ENCODE data around the gene SHPK.
"Not testable (repeated sequence)": the region's sequence is repeated elsewhere in the genome, so short reads cannot be mapped to it uniquely, and the experiment has no call there.

The SHPK gene

DNA sequence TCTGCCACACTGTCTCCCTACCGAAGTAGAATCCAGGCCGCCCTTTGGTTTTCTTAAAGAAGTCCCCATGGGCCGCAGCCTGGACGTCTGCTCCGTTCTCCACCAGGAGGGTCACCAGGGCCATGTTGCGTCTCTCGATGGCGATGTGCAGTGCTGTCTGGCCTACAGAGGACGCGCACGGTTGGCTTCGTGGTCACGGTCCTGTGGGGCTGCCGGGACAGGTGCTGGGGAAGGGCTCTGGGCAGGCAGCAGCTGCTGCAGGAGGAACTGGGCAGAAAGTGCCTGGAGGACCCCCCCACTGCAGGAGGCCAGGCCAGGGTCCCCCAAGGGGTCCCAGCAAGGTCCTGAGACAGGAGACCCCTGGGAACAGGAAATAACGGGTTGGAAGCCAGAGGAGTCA lies 45.8 kb downstream of the SHPK start:
- H3K4me3 Mint-ChIP-seq, result no peak overlapping the region
- peaks cover 25% of the 10 kb centered on the region for H3K36me3 Mint-ChIP-seq (ENCODE audit: low read depth)
- TF ChIP-seq, protein P1, sequence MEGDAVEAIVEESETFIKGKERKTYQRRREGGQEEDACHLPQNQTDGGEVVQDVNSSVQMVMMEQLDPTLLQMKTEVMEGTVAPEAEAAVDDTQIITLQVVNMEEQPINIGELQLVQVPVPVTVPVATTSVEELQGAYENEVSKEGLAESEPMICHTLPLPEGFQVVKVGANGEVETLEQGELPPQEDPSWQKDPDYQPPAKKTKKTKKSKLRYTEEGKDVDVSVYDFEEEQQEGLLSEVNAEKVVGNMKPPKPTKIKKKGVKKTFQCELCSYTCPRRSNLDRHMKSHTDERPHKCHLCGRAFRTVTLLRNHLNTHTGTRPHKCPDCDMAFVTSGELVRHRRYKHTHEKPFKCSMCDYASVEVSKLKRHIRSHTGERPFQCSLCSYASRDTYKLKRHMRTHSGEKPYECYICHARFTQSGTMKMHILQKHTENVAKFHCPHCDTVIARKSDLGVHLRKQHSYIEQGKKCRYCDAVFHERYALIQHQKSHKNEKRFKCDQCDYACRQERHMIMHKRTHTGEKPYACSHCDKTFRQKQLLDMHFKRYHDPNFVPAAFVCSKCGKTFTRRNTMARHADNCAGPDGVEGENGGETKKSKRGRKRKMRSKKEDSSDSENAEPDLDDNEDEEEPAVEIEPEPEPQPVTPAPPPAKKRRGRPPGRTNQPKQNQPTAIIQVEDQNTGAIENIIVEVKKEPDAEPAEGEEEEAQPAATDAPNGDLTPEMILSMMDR (IDR thresholded peaks at IDR 0.05), result no peak
- peaks cover 13% of the 10 kb centered on the region for H3K4me1 Mint-ChIP-seq
- peak overlapping the region; percentile 77 for H3K27ac Mint-ChIP-seq
- DNase-seq, result peak; percentile 15
- H3K9me3 Mint-ChIP-seq, result no peaks in the 10 kb centered on the region
- no peaks in the 10 kb centered on the region for H3K27me3 Mint-ChIP-seq (ENCODE audit: low read depth, poor library complexity)

DNA sequence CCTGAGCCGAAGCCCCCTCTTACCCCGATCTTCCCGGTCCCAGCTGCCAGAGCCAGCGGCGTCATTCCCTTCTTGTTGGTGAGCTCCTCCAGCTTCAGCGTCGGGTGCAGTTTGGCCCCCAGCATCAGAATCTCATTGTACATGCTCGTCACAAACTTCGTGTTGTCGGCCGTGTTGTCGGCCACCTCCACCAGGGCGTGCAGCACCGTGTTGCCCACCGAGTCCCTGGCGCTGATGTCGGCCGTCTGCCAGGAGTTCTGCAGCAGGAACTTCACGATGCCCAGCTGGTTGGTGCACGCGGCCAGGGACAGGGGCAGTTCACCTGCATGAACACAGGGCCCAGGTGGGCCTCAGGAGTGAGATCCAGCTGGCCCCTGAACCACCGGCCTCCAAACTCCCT lies 46.3 kb downstream of the SHPK start:
- Mint-ChIP-seq H3K36me3 (ENCODE audit: low read depth) (peaks cover 27% of the 10 kb centered on the region), H3K4me3 (no peak overlapping the region), H3K27me3 (ENCODE audit: low read depth, poor library complexity) (no peaks in the 10 kb centered on the region), H3K9me3 (no peaks in the 10 kb centered on the region), H3K27ac (no peak overlapping the region), H3K4me1 (peaks cover 9% of the 10 kb centered on the region)
- TF ChIP-seq, protein P1 (IDR thresholded peaks at IDR 0.05), result no peak
- DNase-seq, result no peak

DNA sequence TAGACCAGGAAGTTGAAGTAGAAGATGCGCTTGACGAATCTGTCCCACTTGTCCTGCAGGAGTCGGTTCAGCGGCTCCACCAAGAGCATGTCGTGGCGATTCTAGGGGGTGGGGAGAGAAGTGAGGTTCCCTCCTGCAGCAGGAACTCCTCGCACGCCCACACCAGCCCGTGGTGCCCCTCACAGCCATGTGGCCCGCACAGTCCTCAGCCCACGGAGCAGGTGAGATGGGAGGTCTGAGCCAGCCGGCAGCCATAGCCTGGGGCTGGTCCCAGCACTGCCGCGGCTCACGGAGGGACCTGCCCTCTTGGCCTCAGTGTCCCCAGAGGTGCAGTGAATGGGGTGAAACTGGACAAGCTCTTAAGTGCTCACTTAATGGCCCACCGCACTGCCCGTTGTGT lies 50.2 kb downstream of the SHPK start:
- DNase-seq, result no peak
- Mint-ChIP-seq H3K27ac (no peak overlapping the region), H3K4me3 (no peak overlapping the region), H3K9me3 (no peaks in the 10 kb centered on the region), H3K36me3 (ENCODE audit: low read depth) (peaks cover 39% of the 10 kb centered on the region), H3K27me3 (ENCODE audit: low read depth, poor library complexity) (no peaks in the 10 kb centered on the region), H3K4me1 (no peaks in the 10 kb centered on the region)
- TF ChIP-seq, protein P1 (IDR thresholded peaks at IDR 0.05), result no peak

DNA sequence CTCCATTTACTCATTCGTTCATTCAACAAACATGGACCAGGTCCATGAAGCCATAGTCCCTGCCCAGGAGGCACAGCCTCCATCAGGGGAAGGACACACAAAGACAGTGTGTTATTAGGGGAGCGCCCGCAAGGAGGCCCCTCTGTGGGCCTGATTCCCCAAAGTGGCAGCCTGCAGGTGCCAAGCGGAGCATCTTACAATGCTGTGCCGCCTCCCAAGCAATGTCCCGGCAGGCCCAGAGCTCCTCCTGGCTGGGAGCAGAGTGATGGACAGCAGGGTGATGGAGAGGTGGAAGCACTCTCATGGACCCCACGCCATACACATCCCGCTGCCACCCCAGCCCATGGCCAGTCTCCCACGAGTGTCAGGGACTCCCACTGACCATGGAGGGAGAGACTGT lies 52.6 kb downstream of the SHPK start:
- H3K27ac Mint-ChIP-seq, result no peak overlapping the region
- no peaks in the 10 kb centered on the region for H3K4me1 Mint-ChIP-seq
- TF ChIP-seq, protein P1 (IDR thresholded peaks at IDR 0.05), result no peak
- no peaks in the 10 kb centered on the region for H3K27me3 Mint-ChIP-seq (ENCODE audit: low read depth, poor library complexity)
- H3K36me3 Mint-ChIP-seq (ENCODE audit: low read depth), result peaks cover 42% of the 10 kb centered on the region
- DNase-seq, result no peak
- no peaks in the 10 kb centered on the region for H3K9me3 Mint-ChIP-seq
- no peak overlapping the region for H3K4me3 Mint-ChIP-seq

DNA sequence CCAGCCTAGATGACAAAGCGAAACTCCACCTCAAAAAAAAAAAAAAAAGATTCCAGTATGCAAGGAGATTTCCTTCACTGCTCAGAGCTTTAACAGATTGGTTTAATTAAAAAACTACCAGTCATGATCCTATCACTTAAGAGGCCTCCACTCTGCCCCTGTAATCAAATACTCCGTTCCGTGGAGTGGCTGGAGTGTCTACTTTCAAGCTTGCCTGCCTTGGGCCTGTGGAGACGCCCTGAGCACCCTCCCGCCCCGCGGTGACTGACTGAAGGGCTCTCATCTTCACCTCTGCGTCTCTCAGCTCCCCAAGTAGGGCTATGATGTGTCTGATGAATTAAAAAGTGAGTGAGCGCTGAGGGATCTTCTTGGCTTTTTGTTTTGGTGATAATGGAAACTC lies 53.1 kb downstream of the SHPK start:
- H3K27ac Mint-ChIP-seq, result no peak overlapping the region
- TF ChIP-seq, protein P1 (IDR thresholded peaks at IDR 0.05), result no peak
- no peaks in the 10 kb centered on the region for H3K4me1 Mint-ChIP-seq
- H3K36me3 Mint-ChIP-seq (ENCODE audit: low read depth), result peaks cover 43% of the 10 kb centered on the region
- no peaks in the 10 kb centered on the region for H3K9me3 Mint-ChIP-seq
- no peaks in the 10 kb centered on the region for H3K27me3 Mint-ChIP-seq (ENCODE audit: low read depth, poor library complexity)
- DNase-seq, result no peak
- no peak overlapping the region for H3K4me3 Mint-ChIP-seq

DNA sequence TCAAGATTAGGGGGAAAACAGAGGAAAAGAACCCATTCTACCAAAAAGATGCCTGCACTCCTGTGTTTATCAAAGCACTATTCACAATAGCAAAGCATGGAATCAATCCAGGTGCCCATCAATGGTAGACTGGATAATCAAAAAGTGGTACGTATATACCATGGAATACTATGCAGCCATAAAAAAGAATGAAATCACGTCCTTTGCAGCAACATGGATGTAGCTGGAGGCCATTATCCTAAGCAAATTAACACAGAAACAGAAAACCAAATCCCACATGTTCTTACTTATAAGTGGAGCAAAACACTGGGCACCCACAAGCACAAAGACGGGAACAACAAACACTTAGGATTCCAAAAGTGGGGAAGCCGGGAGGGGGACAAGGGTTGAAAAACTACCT lies 57.4 kb downstream of the SHPK start:
- not testable (repeated sequence) for H3K27ac Mint-ChIP-seq; H3K27me3 Mint-ChIP-seq (ENCODE audit: low read depth, poor library complexity); H3K9me3 Mint-ChIP-seq; DNase-seq; H3K4me3 Mint-ChIP-seq
- peaks cover 11% of the 10 kb centered on the region for H3K4me1 Mint-ChIP-seq
- peaks cover 50% of the 10 kb centered on the region for H3K36me3 Mint-ChIP-seq (ENCODE audit: low read depth)

Data from nephron progenitor cell (in vitro differentiated cells).